GM10248 (cell line): ENCODE data around the gene KIF17.

Source experiments
- CTCF ChIA-PET: fragments of 300-600 bp; sonication (Branson Sonifier 250); formaldehyde crosslinking; extraction: SDS; loops from one replicate; lab custom pipeline; 2021; ENCODE audit warnings: antibody characterized with exemption; lab: Yijun Ruan, JAX
- POLR2A ChIA-PET: fragments of 350-650 bp; sonication (Branson Sonifier 250); formaldehyde crosslinking; extraction: SDS; loops from one replicate; lab custom pipeline; 2020; ENCODE audit warnings: antibody characterized with exemption; lab: Yijun Ruan, JAX
- DNase-seq: peaks from one replicate; pipeline ENCODE4 v3.0.0; 2012; ENCODE audit errors: extremely low spot score
- CTCF ChIP-seq: IDR thresholded peaks from 2 replicates; pipeline ENCODE4 v1.5.1; 2012; ENCODE audit warnings: mild to moderate bottlenecking, low read depth; ENCODE audit errors: extremely low read depth, missing control alignments, control extremely low read depth

The KIF17 gene

GRCh38 chr1:20633190-20634064 is 84.4 kb downstream of the KIF17 start, which contains the start of gene PINK1:
Gene PINK1, plus strand, starts transcription at chr1:20633458. Its CDS starts 91 bp downstream, at chr1:20633549.
- TF ChIP-seq CTCF, result peak; percentile 99
- DNase-seq, result peak; percentile 90
- ChIA-PET CTCF (interaction anchor here (0.5 to 5.9 kb wide), 44 partner anchors 9 to 621 kb away, joined by 3 to 70 read pairs (median 4); partner anchors contain the start of genes DDOST and KIF17), POLR2A (interaction anchor here (1.0 kb wide), 1 partner anchor 12 kb away, joined by 11 read pairs; no protein-coding TSS in a partner anchor)

GRCh38 chr1:20632386-20632785 is 85.4 kb downstream of the KIF17 start:
- CTCF ChIA-PET, result interaction anchor here (0.6 to 5.9 kb wide), 21 partner anchors 10 to 443 kb away, joined by 3 to 70 read pairs (median 6); partner anchors contain the start of gene DDOST
- POLR2A ChIA-PET, result no interaction called here
- no peak for TF ChIP-seq CTCF
- DNase-seq, result no peak

GRCh38 chr1:20630729-20631128 is 87.1 kb downstream of the KIF17 start:
- DNase-seq, result no peak
- POLR2A ChIA-PET, result no interaction called here
- CTCF ChIA-PET, result interaction anchor here (1.1 to 5.9 kb wide), 7 partner anchors 9 to 106 kb away, joined by 4 to 70 read pairs (median 9); partner anchors contain the start of gene DDOST
- TF ChIP-seq CTCF, result no peak

GRCh38 chr1:20626524-20626923 is 91.3 kb downstream of the KIF17 start:
- no peak for TF ChIP-seq CTCF
- CTCF ChIA-PET, result no interaction called here
- POLR2A ChIA-PET, result no interaction called here
- no peak for DNase-seq

GRCh38 chr1:20626098-20626427 is 91.7 kb downstream of the KIF17 start:
- DNase-seq, result no peak
- POLR2A ChIA-PET, result no interaction called here
- TF ChIP-seq CTCF, result no peak
- CTCF ChIA-PET, result interaction anchor here (2.5 kb wide), 1 partner anchor 8 kb away, joined by 15 read pairs; the partner anchor contains the start of gene PINK1

GRCh38 chr1:20625176-20626097 is 92.4 kb downstream of the KIF17 start:
- DNase-seq, result no peak
- ChIA-PET POLR2A (no interaction called here), CTCF (interaction anchor here (2.5 kb wide), 1 partner anchor 8 kb away, joined by 15 read pairs; the partner anchor contains the start of gene PINK1)
- TF ChIP-seq CTCF, result no peak
